ENCODE results near the gene TREM2.
"Not testable (repeated sequence)": the region's sequence is repeated elsewhere in the genome, so short reads cannot be mapped to it uniquely, and the experiment has no call there.

TREM2 gene

DNA sequence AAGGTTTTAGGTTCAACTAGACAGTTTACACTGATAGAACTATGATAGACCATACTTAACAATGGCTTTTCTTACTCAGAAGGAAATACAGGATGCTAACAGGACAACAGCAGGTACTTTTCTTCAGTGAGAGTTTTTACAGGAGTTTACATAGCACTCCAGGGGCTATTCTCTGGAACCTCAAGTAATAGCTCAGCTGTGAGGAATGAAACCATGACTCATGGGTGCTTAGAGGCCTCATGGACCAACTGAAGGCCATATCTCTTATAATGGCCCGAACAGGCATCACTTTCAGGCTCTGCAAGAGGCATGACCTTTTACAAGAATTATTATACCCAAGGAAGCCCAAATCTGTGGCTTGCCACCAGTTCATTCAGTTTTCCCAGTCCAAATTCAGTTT lies 40.5 kb downstream of the TREM2 start:
- DNase-seq (ENCODE audit: low read depth, low spot score) = peak; percentile 32

GRCh38 chr6:41120058-41120457 lies 42.9 kb downstream of the TREM2 start:
- TF ChIP-seq, protein P1, sequence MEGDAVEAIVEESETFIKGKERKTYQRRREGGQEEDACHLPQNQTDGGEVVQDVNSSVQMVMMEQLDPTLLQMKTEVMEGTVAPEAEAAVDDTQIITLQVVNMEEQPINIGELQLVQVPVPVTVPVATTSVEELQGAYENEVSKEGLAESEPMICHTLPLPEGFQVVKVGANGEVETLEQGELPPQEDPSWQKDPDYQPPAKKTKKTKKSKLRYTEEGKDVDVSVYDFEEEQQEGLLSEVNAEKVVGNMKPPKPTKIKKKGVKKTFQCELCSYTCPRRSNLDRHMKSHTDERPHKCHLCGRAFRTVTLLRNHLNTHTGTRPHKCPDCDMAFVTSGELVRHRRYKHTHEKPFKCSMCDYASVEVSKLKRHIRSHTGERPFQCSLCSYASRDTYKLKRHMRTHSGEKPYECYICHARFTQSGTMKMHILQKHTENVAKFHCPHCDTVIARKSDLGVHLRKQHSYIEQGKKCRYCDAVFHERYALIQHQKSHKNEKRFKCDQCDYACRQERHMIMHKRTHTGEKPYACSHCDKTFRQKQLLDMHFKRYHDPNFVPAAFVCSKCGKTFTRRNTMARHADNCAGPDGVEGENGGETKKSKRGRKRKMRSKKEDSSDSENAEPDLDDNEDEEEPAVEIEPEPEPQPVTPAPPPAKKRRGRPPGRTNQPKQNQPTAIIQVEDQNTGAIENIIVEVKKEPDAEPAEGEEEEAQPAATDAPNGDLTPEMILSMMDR (IDR thresholded peaks at IDR 0.05; ENCODE audit: low read depth, low read length) = no peak
- H3K4me3 ChIP-seq (ENCODE audit: low read depth, low read length) = no peak overlapping the region
- no peak for DNase-seq (ENCODE audit: low read depth, low spot score)
- in situ Hi-C loops (cut with HindIII; ENCODE audit: low sequenced_read_pairs) = no loop called here

More for the DNA sequence above, 40.5 kb downstream of the TREM2 start:
- in situ Hi-C loops (cut with HindIII; ENCODE audit: low sequenced_read_pairs) = no loop called here
- H3K4me3 ChIP-seq (ENCODE audit: low read depth, low read length) = no peak overlapping the region
- TF ChIP-seq, protein P1 (IDR thresholded peaks at IDR 0.05; ENCODE audit: low read depth, low read length) = no peak

DNA sequence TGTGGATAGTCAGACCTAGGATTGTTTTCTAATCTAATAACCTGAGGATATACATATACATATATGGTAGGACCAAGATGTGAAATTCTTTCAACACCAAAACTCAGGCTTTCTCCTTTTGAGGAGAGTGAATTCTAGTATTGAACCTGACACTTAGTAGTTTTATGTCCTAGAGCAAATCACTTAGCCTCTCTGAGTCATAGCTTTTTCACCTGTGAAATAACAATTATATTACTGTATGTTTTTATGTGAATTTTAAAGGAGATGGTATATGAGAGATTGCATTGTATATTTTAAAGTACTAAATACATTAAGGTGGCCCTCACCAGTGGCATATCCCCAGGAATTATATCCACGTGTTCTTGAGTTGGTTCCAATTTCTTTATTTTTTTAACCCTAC lies 43.4 kb downstream of the TREM2 start:
- in situ Hi-C loops (cut with HindIII; ENCODE audit: low sequenced_read_pairs) = no loop called here
- TF ChIP-seq, protein P1 (IDR thresholded peaks at IDR 0.05; ENCODE audit: low read depth, low read length) = no peak
- H3K4me3 ChIP-seq (ENCODE audit: low read depth, low read length) = no peak overlapping the region
- DNase-seq (ENCODE audit: low read depth, low spot score) = no peak

DNA sequence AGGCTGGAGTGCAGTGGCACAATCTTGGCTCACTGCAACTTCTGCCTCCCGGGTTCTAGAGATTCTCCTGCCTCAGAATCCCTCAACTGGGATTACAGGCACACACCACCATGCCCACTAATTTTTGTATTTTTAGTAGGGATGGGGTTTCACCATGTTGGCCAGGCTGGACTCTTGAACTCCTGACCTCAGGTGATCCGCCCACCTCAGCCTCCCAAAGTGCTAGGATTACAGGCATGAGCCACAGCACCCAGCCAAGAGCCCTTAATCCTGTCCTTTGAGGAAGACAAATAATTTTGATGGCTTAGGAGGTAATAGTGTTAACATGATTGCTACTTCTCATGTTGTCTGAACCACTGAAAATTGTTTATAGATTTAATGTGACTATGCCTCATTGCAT lies 47.9 kb downstream of the TREM2 start:
- in situ Hi-C loops (cut with HindIII; ENCODE audit: low sequenced_read_pairs); DNase-seq (ENCODE audit: low read depth, low spot score); H3K4me3 ChIP-seq (ENCODE audit: low read depth, low read length): not testable (repeated sequence)

- DNase-seq (ENCODE audit: low read depth, low spot score) = no peak
- in situ Hi-C loops (cut with HindIII; ENCODE audit: low sequenced_read_pairs) = no loop called here
- TF ChIP-seq, protein P1 (IDR thresholded peaks at IDR 0.05; ENCODE audit: low read depth, low read length) = no peak
Observed at GRCh38 chr6:41111017-41111416, 51.9 kb downstream of the TREM2 start.

More at GRCh38 chr6:41111017-41111416, 51.9 kb downstream of the TREM2 start:
- H3K4me3 ChIP-seq (ENCODE audit: low read depth, low read length) = no peak overlapping the region
